ENCODE data around the gene CD9. TPM values are rescaled to one million over a fixed set of nuclear protein-coding genes. Genes with fewer than 3 reads are reported as not detected.

CD9 gene
- total and polyA plus RNA-seq, 2 donors (not counting 1 experiment from before 2014, with no cell fraction given) = 7.2 to 12.8 TPM

DNA sequence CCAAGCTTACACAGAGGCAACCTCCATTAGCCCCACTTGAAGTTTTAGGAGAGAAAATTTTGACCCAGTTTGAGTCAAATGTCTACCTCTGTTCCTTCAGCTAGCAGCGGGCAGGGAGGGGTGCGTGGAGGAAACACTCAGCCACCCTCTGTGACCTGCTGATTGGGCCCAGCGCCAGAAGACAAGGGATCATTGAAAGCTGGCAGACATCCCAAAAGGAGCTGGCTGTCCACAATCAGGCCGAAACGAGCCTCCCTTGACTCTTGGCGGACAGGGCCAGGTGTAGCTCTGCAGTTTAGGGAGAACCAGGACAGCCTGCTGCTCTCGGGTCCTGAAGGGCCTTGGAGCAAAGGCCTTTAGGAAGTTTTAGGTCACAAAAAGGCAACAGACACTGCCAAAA, 41.3 kb downstream of the CD9 start:
- no peak overlapping the region for H3K27ac ChIP-seq (ENCODE audit: low read length in 2 of 2)
- Mint-ChIP-seq H3K27me3 (peaks cover 3% of the 10 kb centered on the region), H3K9me3 (ENCODE audit: insufficient read depth) (no peaks in the 10 kb centered on the region), H3K27ac (no peak overlapping the region), H3K4me3 (no peak overlapping the region), H3K4me1 (no peaks in the 10 kb centered on the region)
- peaks cover 0 to 8% (median 0%) of the 10 kb centered on the region in 3 donors for H3K9me3 ChIP-seq (ENCODE audit: control extremely low read depth in 1 of 3, control insufficient read depth in 2 of 3, insufficient read depth in 1 of 3, low read length in 2 of 3)
- H3K79me2 ChIP-seq (ENCODE audit: control insufficient read depth, insufficient read depth, low read length) = no peaks in the 10 kb centered on the region
- H3K27me3 ChIP-seq (replicated peaks in 1 of 4; ENCODE audit: control extremely low read depth in 1 of 4, control insufficient read depth in 3 of 4, insufficient read depth in 4 of 4, low read length in 3 of 4) = peaks cover 0 to 2% (median 0%) of the 10 kb centered on the region in 4 experiments
- no peak overlapping the region for H3K9ac ChIP-seq (ENCODE audit: low read length)
- ChIA-PET CTCF (no interaction called here), POLR2A (no interaction called here)
- WGBS (ENCODE audit: insufficient coverage) = 49% methylated on average over 7 of the region's 7 CpGs
- H4K20me1 ChIP-seq (ENCODE audit: control insufficient read depth, insufficient read depth, low read length, poor library complexity, severe bottlenecking) = no peaks in the 10 kb centered on the region
- intact Hi-C loops (cut with micrococcal nuclease) = no loop called here
- H3K4me1 ChIP-seq (ENCODE audit: control insufficient read depth in 2 of 2, insufficient read depth in 2 of 2, low read length in 2 of 2) = no peaks in the 10 kb centered on the region
- DNase-seq (no peak), ATAC-seq (ENCODE audit: low read depth) (no peak)
- TF ChIP-seq, protein P1, sequence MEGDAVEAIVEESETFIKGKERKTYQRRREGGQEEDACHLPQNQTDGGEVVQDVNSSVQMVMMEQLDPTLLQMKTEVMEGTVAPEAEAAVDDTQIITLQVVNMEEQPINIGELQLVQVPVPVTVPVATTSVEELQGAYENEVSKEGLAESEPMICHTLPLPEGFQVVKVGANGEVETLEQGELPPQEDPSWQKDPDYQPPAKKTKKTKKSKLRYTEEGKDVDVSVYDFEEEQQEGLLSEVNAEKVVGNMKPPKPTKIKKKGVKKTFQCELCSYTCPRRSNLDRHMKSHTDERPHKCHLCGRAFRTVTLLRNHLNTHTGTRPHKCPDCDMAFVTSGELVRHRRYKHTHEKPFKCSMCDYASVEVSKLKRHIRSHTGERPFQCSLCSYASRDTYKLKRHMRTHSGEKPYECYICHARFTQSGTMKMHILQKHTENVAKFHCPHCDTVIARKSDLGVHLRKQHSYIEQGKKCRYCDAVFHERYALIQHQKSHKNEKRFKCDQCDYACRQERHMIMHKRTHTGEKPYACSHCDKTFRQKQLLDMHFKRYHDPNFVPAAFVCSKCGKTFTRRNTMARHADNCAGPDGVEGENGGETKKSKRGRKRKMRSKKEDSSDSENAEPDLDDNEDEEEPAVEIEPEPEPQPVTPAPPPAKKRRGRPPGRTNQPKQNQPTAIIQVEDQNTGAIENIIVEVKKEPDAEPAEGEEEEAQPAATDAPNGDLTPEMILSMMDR (IDR thresholded peaks at IDR 0.05) = no peak
- no peak for TF ChIP-seq EZH2 (IDR thresholded peaks at IDR 0.05; ENCODE audit: borderline replicate concordance, insufficient read depth, low read depth, low read length, poor library complexity, severe bottlenecking)
- H3K4me2 ChIP-seq (replicated peaks; ENCODE audit: low read depth, low read length, poor library complexity, severe bottlenecking) = no peak overlapping the region
- H3K36me3 ChIP-seq (replicated peaks in 1 of 2; ENCODE audit: control extremely low read depth in 1 of 2, control insufficient read depth in 1 of 2, extremely low read depth in 1 of 2, insufficient read depth in 2 of 2, low read length in 1 of 2) = no peaks in the 10 kb centered on the region
- H2AFZ ChIP-seq (ENCODE audit: insufficient read depth, low read depth, low read length, poor library complexity, severe bottlenecking) = no peak overlapping the region
- H3K4me3 ChIP-seq (ENCODE audit: control extremely low read depth in 1 of 5, extremely low read depth in 1 of 5, insufficient read depth in 1 of 5, low read depth in 2 of 5, low read length in 4 of 5) = no peak overlapping the region

DNA sequence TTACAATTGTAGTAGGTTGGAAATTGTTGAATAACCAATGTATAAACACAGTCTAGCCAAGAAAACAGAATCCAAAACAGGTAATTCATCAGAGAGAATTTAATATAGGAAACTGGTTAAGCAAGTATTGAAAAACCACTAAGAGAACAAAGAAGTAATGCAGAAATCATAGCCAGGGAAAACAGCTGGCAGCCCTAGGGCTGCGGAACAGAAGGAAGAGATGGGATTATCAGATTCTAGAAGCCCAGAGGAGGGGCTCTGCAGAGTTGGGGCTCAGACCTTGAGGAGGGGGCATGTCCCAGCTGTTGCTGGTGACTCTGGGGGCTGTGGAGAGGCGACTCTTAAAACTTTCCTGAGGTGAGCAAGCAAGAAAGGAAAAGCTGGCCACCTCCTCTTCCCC, 49.4 kb downstream of the CD9 start:
- no peak overlapping the region for H3K9ac ChIP-seq (ENCODE audit: low read length)
- no peak overlapping the region for H3K4me2 ChIP-seq (replicated peaks; ENCODE audit: low read depth, low read length, poor library complexity, severe bottlenecking)
- no peak for TF ChIP-seq EZH2 (IDR thresholded peaks at IDR 0.05; ENCODE audit: borderline replicate concordance, insufficient read depth, low read depth, low read length, poor library complexity, severe bottlenecking)
- no peaks in the 10 kb centered on the region for H3K36me3 ChIP-seq (replicated peaks in 1 of 2; ENCODE audit: control extremely low read depth in 1 of 2, control insufficient read depth in 1 of 2, extremely low read depth in 1 of 2, insufficient read depth in 2 of 2, low read length in 1 of 2)
- H3K27me3 ChIP-seq (replicated peaks in 1 of 4; ENCODE audit: control extremely low read depth in 1 of 4, control insufficient read depth in 3 of 4, insufficient read depth in 4 of 4, low read length in 3 of 4) = no peaks in the 10 kb centered on the region
- no peak overlapping the region for H3K27ac ChIP-seq (ENCODE audit: low read length in 2 of 2)
- no peak overlapping the region for H3K4me3 ChIP-seq (ENCODE audit: control extremely low read depth in 1 of 5, extremely low read depth in 1 of 5, insufficient read depth in 1 of 5, low read depth in 2 of 5, low read length in 4 of 5)
- Mint-ChIP-seq H3K9me3 (ENCODE audit: insufficient read depth) (no peaks in the 10 kb centered on the region), H3K4me3 (no peak overlapping the region), H3K27me3 (peaks cover 3% of the 10 kb centered on the region), H3K4me1 (no peaks in the 10 kb centered on the region), H3K27ac (no peak overlapping the region)
- H3K9me3 ChIP-seq (ENCODE audit: control extremely low read depth in 1 of 3, control insufficient read depth in 2 of 3, insufficient read depth in 1 of 3, low read length in 2 of 3) = peaks cover 0 to 8% (median 0%) of the 10 kb centered on the region in 3 donors
- DNase-seq (no peak), ATAC-seq (ENCODE audit: low read depth) (no peak)
- WGBS (ENCODE audit: insufficient coverage) = 89% methylated on average over 2 of the region's 2 CpGs
- H3K79me2 ChIP-seq (ENCODE audit: control insufficient read depth, insufficient read depth, low read length) = no peaks in the 10 kb centered on the region
- H3K4me1 ChIP-seq (ENCODE audit: control insufficient read depth in 2 of 2, insufficient read depth in 2 of 2, low read length in 2 of 2) = no peaks in the 10 kb centered on the region
- no peak overlapping the region for H2AFZ ChIP-seq (ENCODE audit: insufficient read depth, low read depth, low read length, poor library complexity, severe bottlenecking)
- intact Hi-C loops (cut with micrococcal nuclease) = no loop called here
- no peaks in the 10 kb centered on the region for H4K20me1 ChIP-seq (ENCODE audit: control insufficient read depth, insufficient read depth, low read length, poor library complexity, severe bottlenecking)
- CTCF ChIA-PET = interaction anchor here (0.7 to 1.1 kb wide), 2 partner anchors 25 to 35 kb away, joined by 3 read pairs; no protein-coding TSS in a partner anchor
- POLR2A ChIA-PET = no interaction called here

Data from B cell (primary cell).